ENCODE results near the gene GATA1. TPM values are rescaled to one million over a fixed set of nuclear protein-coding genes. Genes with fewer than 3 reads are reported as not detected.

GATA1 gene
- total and polyA plus RNA-seq, 10 donors = 0.15 to 5.5 (median 1.2) TPM

DNA sequence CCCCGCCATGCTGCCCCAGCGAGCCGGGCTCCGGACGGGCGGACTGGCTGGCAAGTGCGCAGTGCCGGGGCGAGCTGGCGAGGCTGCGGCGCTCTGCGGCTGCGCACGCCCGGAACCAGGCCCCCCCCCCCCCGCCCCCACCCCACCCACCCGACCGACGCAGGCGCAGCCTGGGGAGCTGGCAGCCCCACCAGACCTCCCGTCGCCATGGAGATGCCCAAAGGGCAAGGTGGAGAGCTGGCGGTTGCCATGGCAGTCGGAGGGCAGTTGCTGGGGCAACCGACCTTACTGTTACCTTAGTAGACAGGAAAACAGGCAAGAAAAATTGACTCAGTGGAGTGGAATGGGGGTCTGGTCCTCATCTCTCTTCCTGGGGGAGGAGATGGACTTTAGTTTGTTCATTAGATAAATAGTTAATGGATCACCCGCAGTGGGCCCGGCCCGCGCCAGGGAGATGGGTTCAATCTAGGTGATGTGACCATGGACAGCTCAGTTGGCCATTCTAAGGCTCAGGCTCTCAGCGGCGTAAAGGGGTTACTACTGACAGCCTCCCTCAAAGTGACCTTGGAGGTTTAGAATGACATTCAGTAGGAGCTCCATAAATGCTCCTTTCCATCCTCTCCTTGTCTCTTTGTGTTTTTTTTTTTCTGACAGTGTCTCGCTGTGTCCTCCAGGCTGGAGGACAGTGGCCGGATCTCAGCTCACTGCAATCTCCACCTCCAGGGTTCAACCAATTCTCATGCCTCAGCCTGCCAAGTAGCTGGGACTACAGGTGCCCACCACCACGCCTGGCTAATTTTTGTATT, 49.3 kb downstream of the GATA1 start, which contains the start of gene PCSK1N:
Gene PCSK1N (minus strand): TSS at position 87 of the 806 bp plus-strand sequence. CDS start 78 bp downstream, at position 9.
- WGBS, 5 donors = 21 to 62% (median 45%) methylated on average over 9 to 34 of the region's 35 CpGs
- Histone ChIP-seq H3K27ac (no peak within 1 kb of the TSS), H3K36me3 (no peaks in the 10 kb centered on the region), H3K4me1 (peaks cover 0 to 21% (median 8%) of the 10 kb centered on the region in 6 donors), H3K9me3 (no peaks in the 10 kb centered on the region), H3K4me3 (peak within 1 kb of the TSS in 4 of 8 donors; percentile 7 to 63 (median 24)), H3K27me3 (replicated peaks in 1 of 7) (peaks cover 0 to 57% (median 29%) of the 10 kb centered on the region in 7 donors)
- intact Hi-C loops (cut with DNase I; ENCODE audit: low total_unique reads) = no loop called here
- no peak for DNase-seq
- TF ChIP-seq POLR2A (IDR thresholded peaks at IDR 0.05) (no peak), POLR2AphosphoS5 (IDR thresholded peaks at IDR 0.05) (no peak)
- TF ChIP-seq, protein P1, sequence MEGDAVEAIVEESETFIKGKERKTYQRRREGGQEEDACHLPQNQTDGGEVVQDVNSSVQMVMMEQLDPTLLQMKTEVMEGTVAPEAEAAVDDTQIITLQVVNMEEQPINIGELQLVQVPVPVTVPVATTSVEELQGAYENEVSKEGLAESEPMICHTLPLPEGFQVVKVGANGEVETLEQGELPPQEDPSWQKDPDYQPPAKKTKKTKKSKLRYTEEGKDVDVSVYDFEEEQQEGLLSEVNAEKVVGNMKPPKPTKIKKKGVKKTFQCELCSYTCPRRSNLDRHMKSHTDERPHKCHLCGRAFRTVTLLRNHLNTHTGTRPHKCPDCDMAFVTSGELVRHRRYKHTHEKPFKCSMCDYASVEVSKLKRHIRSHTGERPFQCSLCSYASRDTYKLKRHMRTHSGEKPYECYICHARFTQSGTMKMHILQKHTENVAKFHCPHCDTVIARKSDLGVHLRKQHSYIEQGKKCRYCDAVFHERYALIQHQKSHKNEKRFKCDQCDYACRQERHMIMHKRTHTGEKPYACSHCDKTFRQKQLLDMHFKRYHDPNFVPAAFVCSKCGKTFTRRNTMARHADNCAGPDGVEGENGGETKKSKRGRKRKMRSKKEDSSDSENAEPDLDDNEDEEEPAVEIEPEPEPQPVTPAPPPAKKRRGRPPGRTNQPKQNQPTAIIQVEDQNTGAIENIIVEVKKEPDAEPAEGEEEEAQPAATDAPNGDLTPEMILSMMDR (IDR thresholded peaks at IDR 0.05 in 8 of 11, conservative IDR thresholded peaks at IDR 0.05 in 3 of 11) = no peak

DNA sequence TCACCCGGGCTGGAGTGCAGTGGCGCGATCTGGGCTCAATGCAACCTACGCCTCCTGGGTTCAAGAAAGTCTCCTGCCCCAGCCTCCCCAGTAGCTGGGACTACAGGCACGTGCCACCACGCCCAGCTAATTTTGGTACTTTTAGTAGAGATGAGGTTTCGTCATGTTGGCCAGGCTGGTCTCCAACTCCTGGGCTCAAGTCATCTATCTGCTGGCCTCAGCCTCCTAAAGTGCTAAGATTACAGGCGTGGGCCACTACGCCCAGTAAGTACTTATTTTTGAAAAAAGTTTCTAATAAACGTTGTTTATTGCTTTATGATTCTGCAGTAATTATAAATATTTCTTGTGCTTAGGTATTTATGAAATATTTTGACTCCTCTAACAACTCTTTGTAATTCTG, 53.3 kb downstream of the GATA1 start:
- TF ChIP-seq, protein P1 (IDR thresholded peaks at IDR 0.05 in 8 of 11, conservative IDR thresholded peaks at IDR 0.05 in 3 of 11) = no peak
- TF ChIP-seq POLR2A (IDR thresholded peaks at IDR 0.05) (no peak), POLR2AphosphoS5 (IDR thresholded peaks at IDR 0.05) (no peak)
- Histone ChIP-seq H3K27me3 (replicated peaks in 1 of 7) (peaks cover 0 to 21% (median 10%) of the 10 kb centered on the region in 7 donors), H3K9me3 (no peaks in the 10 kb centered on the region), H3K4me3 (no peak overlapping the region), H3K4me1 (peaks cover 0 to 8% (median 3%) of the 10 kb centered on the region in 6 donors), H3K27ac (no peak overlapping the region), H3K36me3 (no peaks in the 10 kb centered on the region)
- WGBS, 5 donors = 80 to 91% (median 90%) methylated on average over 8 to 10 of the region's 10 CpGs
- no peak for DNase-seq
- intact Hi-C loops (cut with DNase I; ENCODE audit: low total_unique reads) = no loop called here

Small RNAs within 50 kb of the gene (small RNA-seq; reads per million reads assigned to genes)
- 0 reads per million in 4 donors for gene RNU6-29P

Other genes with a start within 250 kb of the GATA1 start
- gene TBC1D25, start 246.9 kb upstream of the GATA1 start, total RNA-seq = 10 to 100 TPM; 12.4 to 19.1 (median 16.2) TPM
- gene TBC1D25, start 246.9 kb upstream of the GATA1 start, polyA plus RNA-seq = 1 to 10 TPM; 4.0 to 8.3 (median 6.1) TPM
- gene RBM3, start 212.1 kb upstream of the GATA1 start, total RNA-seq = 100 to 1,000 TPM; 155 to 361 (median 203) TPM
- gene RBM3, start 212.1 kb upstream of the GATA1 start, polyA plus RNA-seq = 100 to 1,000 TPM; 162 to 224 (median 198) TPM
- gene WDR13, start 189.1 kb upstream of the GATA1 start, total RNA-seq = 100 to 1,000 TPM in 1 of 7 donors, 10 to 100 TPM in 6; 61.2 to 116 (median 81.8) TPM
- gene WDR13, start 189.1 kb upstream of the GATA1 start, polyA plus RNA-seq = 100 to 1,000 TPM in 2 of 3 donors, 10 to 100 TPM in 1; 90.4 to 200 (median 162) TPM
- gene WAS, start 102.8 kb upstream of the GATA1 start, total RNA-seq = 100 to 1,000 TPM in 5 of 7 donors, 10 to 100 TPM in 2; 99.3 to 169 (median 107) TPM
- gene WAS, start 102.8 kb upstream of the GATA1 start, polyA plus RNA-seq = 10 to 100 TPM; 53.5 to 64.8 (median 56.2) TPM
- 1 to 10 TPM; 6.2 to 9.2 (median 7.4) TPM for gene SUV39H1, start 89.9 kb upstream of the GATA1 start, total RNA-seq
- gene SUV39H1, start 89.9 kb upstream of the GATA1 start, polyA plus RNA-seq = 1 to 10 TPM; 4.0 to 6.7 (median 4.9) TPM
- gene GLOD5, start 24.8 kb upstream of the GATA1 start, total RNA-seq = not detected
- not detected for gene GLOD5, start 24.8 kb upstream of the GATA1 start, polyA plus RNA-seq
- 100 to 1,000 TPM in 1 of 7 donors, 10 to 100 TPM in 6; 63.8 to 103 (median 82.9) TPM for gene HDAC6, start 15.5 kb downstream of the GATA1 start, total RNA-seq
- 10 to 100 TPM; 33.9 to 79.7 (median 78.2) TPM for gene HDAC6, start 15.5 kb downstream of the GATA1 start, polyA plus RNA-seq
- under 1 TPM in 1 of 7 donors, not detected in 6; 0.79 TPM for gene ERAS, start 39.9 kb downstream of the GATA1 start, total RNA-seq
- under 1 TPM in 2 of 3 donors, not detected in 1; 0.08 to 0.10 TPM for gene ERAS, start 39.9 kb downstream of the GATA1 start, polyA plus RNA-seq
- gene PCSK1N, start 49.0 kb downstream of the GATA1 start, total RNA-seq = under 1 TPM in 3 of 7 donors, not detected in 4; 0.47 to 0.74 (median 0.70) TPM
- under 1 TPM; 0.10 to 0.36 (median 0.11) TPM for gene PCSK1N, start 49.0 kb downstream of the GATA1 start, polyA plus RNA-seq
- 10 to 100 TPM; 29.3 to 50.0 (median 38.2) TPM for gene TIMM17B, start 111.2 kb downstream of the GATA1 start, total RNA-seq
- gene TIMM17B, start 111.2 kb downstream of the GATA1 start, polyA plus RNA-seq = 10 to 100 TPM; 54.9 to 68.8 (median 59.1) TPM
- 10 to 100 TPM; 53.5 to 73.6 (median 68.6) TPM for gene PQBP1, start 111.3 kb downstream of the GATA1 start, total RNA-seq
- 10 to 100 TPM; 83.8 to 97.3 (median 92.9) TPM for gene PQBP1, start 111.3 kb downstream of the GATA1 start, polyA plus RNA-seq
- 10 to 100 TPM; 15.0 to 20.8 (median 17.4) TPM for gene SLC35A2, start 125.1 kb downstream of the GATA1 start, total RNA-seq
- 1 to 10 TPM; 6.2 to 8.7 (median 8.3) TPM for gene SLC35A2, start 125.1 kb downstream of the GATA1 start, polyA plus RNA-seq
- gene PIM2, start 132.4 kb downstream of the GATA1 start, total RNA-seq = 100 to 1,000 TPM in 6 of 7 donors, 10 to 100 TPM in 1; 89.1 to 220 (median 159) TPM
- gene PIM2, start 132.4 kb downstream of the GATA1 start, polyA plus RNA-seq = 10 to 100 TPM; 54.2 to 86.6 (median 62.4) TPM
- gene OTUD5, start 171.0 kb downstream of the GATA1 start, total RNA-seq = 10 to 100 TPM; 47.2 to 65.8 (median 58.5) TPM
- 10 to 100 TPM; 29.6 to 53.2 (median 46.6) TPM for gene OTUD5, start 171.0 kb downstream of the GATA1 start, polyA plus RNA-seq
- gene KCND1, start 185.3 kb downstream of the GATA1 start, total RNA-seq = 1 to 10 TPM; 1.5 to 3.7 (median 2.2) TPM
- 1 to 10 TPM; 1.5 to 2.3 (median 2.0) TPM for gene KCND1, start 185.3 kb downstream of the GATA1 start, polyA plus RNA-seq
- 10 to 100 TPM; 48.0 to 93.6 (median 72.6) TPM for gene GRIPAP1, start 215.7 kb downstream of the GATA1 start, total RNA-seq
- gene GRIPAP1, start 215.7 kb downstream of the GATA1 start, polyA plus RNA-seq = 10 to 100 TPM; 20.0 to 42.2 (median 34.8) TPM

All from spleen (tissue), 11 donors.